ENCODE data around the gene PCP4. TPM values are rescaled to one million over a fixed set of nuclear protein-coding genes. Genes with fewer than 3 reads are reported as not detected.

The PCP4 gene
- polyA plus RNA-seq, 1 donor (not counting 4 experiments of a cell fraction or from before 2014, with no cell fraction given) = not detected

DNA sequence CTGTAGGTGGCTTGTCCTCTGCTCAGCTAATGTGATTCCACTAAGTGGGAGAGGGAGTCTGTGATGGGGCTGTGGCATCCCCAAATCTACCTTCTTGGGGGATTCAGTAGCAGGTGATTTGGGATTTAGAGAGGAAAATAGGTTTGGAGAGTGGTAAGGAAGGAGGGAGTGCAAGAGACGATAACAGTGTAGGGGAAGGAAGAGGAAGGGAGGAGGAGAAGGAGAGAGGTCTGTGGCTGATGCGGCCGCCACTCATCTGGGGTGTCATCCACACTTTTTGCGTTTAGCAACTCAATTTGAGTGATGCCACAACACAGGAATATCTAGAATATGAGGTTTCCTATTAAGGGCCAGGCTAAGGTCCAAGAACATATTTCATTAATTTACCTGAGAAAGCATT lies 23.8 kb upstream of the PCP4 start:
- Histone ChIP-seq H3K4me1 (ENCODE audit: control insufficient read depth, extremely low read depth, insufficient read depth, low read length) (no peaks in the 10 kb centered on the region), H3K4me3 (ENCODE audit: control insufficient read depth in 2 of 3, extremely low read depth in 1 of 3, insufficient read depth in 2 of 3, low read depth in 1 of 3, low read length in 3 of 3) (no peak overlapping the region), H3K9me3 (ENCODE audit: control insufficient read depth, low read depth, low read length) (peaks cover 2% of the 10 kb centered on the region), H3K9ac (ENCODE audit: control insufficient read depth, extremely low read depth, insufficient read depth, low read length) (no peak overlapping the region), H2AFZ (ENCODE audit: control insufficient read depth, low read length) (no peak overlapping the region), H4K20me1 (ENCODE audit: control insufficient read depth, extremely low read depth, insufficient read depth, low read length) (no peaks in the 10 kb centered on the region), H3K27me3 (ENCODE audit: control insufficient read depth, extremely low read depth, insufficient read depth, low read length) (no peaks in the 10 kb centered on the region), H3K9me1 (ENCODE audit: control insufficient read depth, extremely low read depth, insufficient read depth, low read length) (no peaks in the 10 kb centered on the region), H3K27ac (ENCODE audit: control insufficient read depth, insufficient read depth, low read length) (no peak overlapping the region), H3K4me2 (ENCODE audit: control insufficient read depth, extremely low read depth, insufficient read depth, low read depth, low read length) (no peak overlapping the region), H3K79me2 (ENCODE audit: control insufficient read depth, insufficient read depth, low read length) (no peaks in the 10 kb centered on the region), H3K36me3 (ENCODE audit: control insufficient read depth in 2 of 2, extremely low read depth in 1 of 2, insufficient read depth in 2 of 2, low read length in 2 of 2) (no peaks in the 10 kb centered on the region)
- DNase-seq (ENCODE audit: low read depth, low spot score) (no peak), FAIRE-seq (no peak)
- dilution Hi-C loops (cut with MboI; ENCODE audit: extremely low pct_ligation_motif_present, low sequenced_read_pairs) = no loop called here
- TF ChIP-seq CTCF (optimal IDR thresholded peaks at IDR 0.05 in 1 of 3, IDR thresholded peaks at IDR 0.05 in 1 of 3, conservative IDR thresholded peaks at IDR 0.05 in 1 of 3; ENCODE audit: extremely low read depth in 1 of 3, insufficient read depth in 2 of 3, low read length in 3 of 3) = no peak
- no peak for TF ChIP-seq EZH2 (IDR thresholded peaks at IDR 0.05; ENCODE audit: low read length)

- Histone ChIP-seq H3K9me1 (ENCODE audit: control insufficient read depth, extremely low read depth, insufficient read depth, low read length) (no peaks in the 10 kb centered on the region), H3K27ac (ENCODE audit: control insufficient read depth, insufficient read depth, low read length) (no peak overlapping the region), H3K9ac (ENCODE audit: control insufficient read depth, extremely low read depth, insufficient read depth, low read length) (no peak overlapping the region), H3K4me2 (ENCODE audit: control insufficient read depth, extremely low read depth, insufficient read depth, low read depth, low read length) (no peak overlapping the region), H3K27me3 (ENCODE audit: control insufficient read depth, extremely low read depth, insufficient read depth, low read length) (no peaks in the 10 kb centered on the region), H3K9me3 (ENCODE audit: control insufficient read depth, low read depth, low read length) (peaks cover 2% of the 10 kb centered on the region), H3K4me1 (ENCODE audit: control insufficient read depth, extremely low read depth, insufficient read depth, low read length) (no peaks in the 10 kb centered on the region), H3K79me2 (ENCODE audit: control insufficient read depth, insufficient read depth, low read length) (no peaks in the 10 kb centered on the region), H3K4me3 (ENCODE audit: control insufficient read depth in 2 of 3, extremely low read depth in 1 of 3, insufficient read depth in 2 of 3, low read depth in 1 of 3, low read length in 3 of 3) (no peak overlapping the region), H3K36me3 (ENCODE audit: control insufficient read depth in 2 of 2, extremely low read depth in 1 of 2, insufficient read depth in 2 of 2, low read length in 2 of 2) (no peaks in the 10 kb centered on the region), H4K20me1 (ENCODE audit: control insufficient read depth, extremely low read depth, insufficient read depth, low read length) (no peaks in the 10 kb centered on the region), H2AFZ (ENCODE audit: control insufficient read depth, low read length) (no peak overlapping the region)
- FAIRE-seq (no peak), DNase-seq (ENCODE audit: low read depth, low spot score) (no peak)
- dilution Hi-C loops (cut with MboI; ENCODE audit: extremely low pct_ligation_motif_present, low sequenced_read_pairs) = no loop called here
- no peak for TF ChIP-seq EZH2 (IDR thresholded peaks at IDR 0.05; ENCODE audit: low read length)
- TF ChIP-seq CTCF (optimal IDR thresholded peaks at IDR 0.05 in 1 of 3, IDR thresholded peaks at IDR 0.05 in 1 of 3, conservative IDR thresholded peaks at IDR 0.05 in 1 of 3; ENCODE audit: extremely low read depth in 1 of 3, insufficient read depth in 2 of 3, low read length in 3 of 3) = no peak
Observed at GRCh38 chr21:39843916-39844315, 23.3 kb upstream of the PCP4 start.

All from keratinocyte (primary cell).